Measurements from ENCODE around the gene C10orf88. TPM values are rescaled to one million over a fixed set of nuclear protein-coding genes. Genes with fewer than 3 reads are reported as not detected.

Gene C10orf88
- total and polyA plus RNA-seq, 9 of the 15 experiments (the other 6 are each of a cell fraction or from before 2014, with no cell fraction given) = 2.5 to 9.6 (median 7.5) TPM

GRCh38 chr10:123000155-123000554, 46.1 kb upstream of the C10orf88 start:
- no peak overlapping the region for H2AFZ ChIP-seq (ENCODE audit: low read depth, low read length)
- no peak for FAIRE-seq
- no peak overlapping the region for H3K4me3 ChIP-seq
- no peak overlapping the region for H3K9ac ChIP-seq (ENCODE audit: insufficient read depth in 1 of 2, low read depth in 2 of 2, low read length in 2 of 2)
- TF ChIP-seq, protein P1, sequence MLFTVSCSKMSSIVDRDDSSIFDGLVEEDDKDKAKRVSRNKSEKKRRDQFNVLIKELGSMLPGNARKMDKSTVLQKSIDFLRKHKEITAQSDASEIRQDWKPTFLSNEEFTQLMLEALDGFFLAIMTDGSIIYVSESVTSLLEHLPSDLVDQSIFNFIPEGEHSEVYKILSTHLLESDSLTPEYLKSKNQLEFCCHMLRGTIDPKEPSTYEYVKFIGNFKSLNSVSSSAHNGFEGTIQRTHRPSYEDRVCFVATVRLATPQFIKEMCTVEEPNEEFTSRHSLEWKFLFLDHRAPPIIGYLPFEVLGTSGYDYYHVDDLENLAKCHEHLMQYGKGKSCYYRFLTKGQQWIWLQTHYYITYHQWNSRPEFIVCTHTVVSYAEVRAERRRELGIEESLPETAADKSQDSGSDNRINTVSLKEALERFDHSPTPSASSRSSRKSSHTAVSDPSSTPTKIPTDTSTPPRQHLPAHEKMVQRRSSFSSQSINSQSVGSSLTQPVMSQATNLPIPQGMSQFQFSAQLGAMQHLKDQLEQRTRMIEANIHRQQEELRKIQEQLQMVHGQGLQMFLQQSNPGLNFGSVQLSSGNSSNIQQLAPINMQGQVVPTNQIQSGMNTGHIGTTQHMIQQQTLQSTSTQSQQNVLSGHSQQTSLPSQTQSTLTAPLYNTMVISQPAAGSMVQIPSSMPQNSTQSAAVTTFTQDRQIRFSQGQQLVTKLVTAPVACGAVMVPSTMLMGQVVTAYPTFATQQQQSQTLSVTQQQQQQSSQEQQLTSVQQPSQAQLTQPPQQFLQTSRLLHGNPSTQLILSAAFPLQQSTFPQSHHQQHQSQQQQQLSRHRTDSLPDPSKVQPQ (CRISPR knock-in tag; IDR thresholded peaks at IDR 0.05; ENCODE audit: borderline replicate concordance) = no peak
- no peak for TF ChIP-seq ILF3 (IDR thresholded peaks at IDR 0.05; ENCODE audit: borderline replicate concordance)
- no peak for TF ChIP-seq PTTG1 (tag; IDR thresholded peaks at IDR 0.05; ENCODE audit: low read depth)
- TF ChIP-seq PCBP1 (IDR thresholded peaks at IDR 0.05; ENCODE audit: low read depth, low read length, poor library complexity, severe bottlenecking) = no peak
- TF ChIP-seq MYC (IDR thresholded peaks at IDR 0.05; ENCODE audit: low read depth, low read length) = no peak
- no peak for TF ChIP-seq MYC (CRISPR knock-in tag; IDR thresholded peaks at IDR 0.05; ENCODE audit: borderline replicate concordance, low read depth)
- TF ChIP-seq ELF1 (tag; IDR thresholded peaks at IDR 0.05) = no peak
- H3K27me3 ChIP-seq (ENCODE audit: control insufficient read depth in 2 of 2, insufficient read depth in 2 of 2, low read length in 2 of 2) = no peaks in the 10 kb centered on the region
- no peaks in the 10 kb centered on the region for H3K9me3 ChIP-seq (replicated peaks; ENCODE audit: control insufficient read depth, insufficient read depth, low read depth, low read length)
- CTCF ChIA-PET (ENCODE audit: low intra/inter-chr PET ratio) = no interaction called here
- H3K27ac ChIP-seq (ENCODE audit: extremely low read depth, low read depth, low read length) = no peak overlapping the region
- peaks cover 38% of the 10 kb centered on the region for H3K36me3 ChIP-seq (ENCODE audit: control insufficient read depth, insufficient read depth, low read length)
- no peaks in the 10 kb centered on the region for H4K20me1 ChIP-seq (replicated peaks; ENCODE audit: control insufficient read depth, insufficient read depth, low read length)
- H3K9me1 ChIP-seq (ENCODE audit: control insufficient read depth, insufficient read depth, low read length) = no peaks in the 10 kb centered on the region
- intact Hi-C loops (cut with micrococcal nuclease) = no loop called here
- H3K4me1 ChIP-seq (replicated peaks in 1 of 2; ENCODE audit: control insufficient read depth in 2 of 2, insufficient read depth in 2 of 2, low read length in 2 of 2) = peaks cover 0 to 3% of the 10 kb centered on the region in 2 experiments; a peak in 2 of 5 replicates
- POLR2A ChIA-PET = interaction anchor here (1.3 to 1.9 kb wide), 3 partner anchors 7 to 14 kb away, joined by 3 to 9 read pairs (median 7); partner anchors contain the start of gene ACADSB
- in situ Hi-C loops (cut with MboI) = no loop called here
- BruUV-seq (replicated peaks) = no TSS peak
- no peak for DNase-seq (ENCODE audit: extremely low read depth in 1 of 4, low spot score in 3 of 4)
- H3K4me2 ChIP-seq (ENCODE audit: insufficient read depth, low read length) = no peak overlapping the region
- peaks cover 55% of the 10 kb centered on the region for H3K79me2 ChIP-seq (ENCODE audit: control insufficient read depth, insufficient read depth, low read length)
- WGBS (ENCODE audit: insufficient coverage, low coverage, missing lambda C conversion rate) = 59% methylated on average over 3 of the region's 3 CpGs
- no peak for ATAC-seq
